Activated CD4-positive, alpha-beta T cell treated with anti-CD3 and anti-CD28 coated beads, Interleukin-2, amount 10 ng/mL, durations not matched to agents 24 days and 14 days (primary cell): ENCODE results near the gene CASQ2. TPM values are rescaled to one million over a fixed set of nuclear protein-coding genes. Genes with fewer than 3 reads are reported as not detected.

Source experiments
- DNase-seq: peaks from one replicate; pipeline ENCODE4 v3.0.0; 2022
- H3K27ac Mint-ChIP-seq: one replicate; pipeline ENCODE4 v1.8.0; 2022; ENCODE audit warnings: mild to moderate bottlenecking, mixed read lengths
- H3K27me3 Mint-ChIP-seq: one replicate; pipeline ENCODE4 v1.8.0; 2022; ENCODE audit warnings: mixed read lengths
- H3K36me3 Mint-ChIP-seq: one replicate; pipeline ENCODE4 v1.8.0; 2022; ENCODE audit warnings: low read depth, mild to moderate bottlenecking, mixed read lengths
- H3K4me1 Mint-ChIP-seq: one replicate; pipeline ENCODE4 v1.8.0; 2021; ENCODE audit warnings: mixed read lengths
- H3K4me3 Mint-ChIP-seq: one replicate; pipeline ENCODE4 v1.8.0; 2022; ENCODE audit warnings: mild to moderate bottlenecking, moderate library complexity, mixed read lengths
- H3K9me3 Mint-ChIP-seq: one replicate; pipeline ENCODE4 v1.8.0; 2021; ENCODE audit warnings: mixed read lengths
- intact Hi-C: fragments of 100-400 bp; cut with micrococcal nuclease; formaldehyde crosslinking; loops from one replicate; pipeline ENCODE4 v1.15.1; 2023
- total RNA-seq: library from RNA; stranded (reverse); gene quantifications from 2 replicates; pipeline ENCODE4 v1.2.3, GENCODE V29; 2022

The CASQ2 gene
- total RNA-seq, 1 donor from 2014 or later: not detected

DNA sequence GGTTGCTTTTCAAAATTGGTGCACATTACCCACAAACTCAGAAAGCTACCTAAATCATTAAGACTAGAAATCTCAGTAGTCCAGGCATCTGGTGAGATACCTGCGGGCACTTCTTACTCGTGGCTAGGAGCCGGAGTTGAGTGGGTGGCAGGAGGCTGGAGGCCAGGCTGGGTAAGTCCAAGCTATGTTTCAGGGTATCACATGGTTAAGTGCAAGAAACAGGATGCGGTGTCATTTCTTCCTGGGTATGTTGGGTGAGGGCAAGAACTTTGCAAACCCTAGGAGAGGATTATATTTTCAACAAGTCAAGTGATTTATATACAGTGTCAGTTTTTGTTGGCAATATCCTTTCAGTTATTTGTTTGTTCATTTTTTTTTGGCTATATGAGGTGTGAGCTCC lies 85.7 kb downstream of the CASQ2 start:
- no peaks in the 10 kb centered on the region for H3K27me3 Mint-ChIP-seq
- no peak overlapping the region for H3K4me3 Mint-ChIP-seq
- H3K27ac Mint-ChIP-seq: no peak overlapping the region

DNA sequence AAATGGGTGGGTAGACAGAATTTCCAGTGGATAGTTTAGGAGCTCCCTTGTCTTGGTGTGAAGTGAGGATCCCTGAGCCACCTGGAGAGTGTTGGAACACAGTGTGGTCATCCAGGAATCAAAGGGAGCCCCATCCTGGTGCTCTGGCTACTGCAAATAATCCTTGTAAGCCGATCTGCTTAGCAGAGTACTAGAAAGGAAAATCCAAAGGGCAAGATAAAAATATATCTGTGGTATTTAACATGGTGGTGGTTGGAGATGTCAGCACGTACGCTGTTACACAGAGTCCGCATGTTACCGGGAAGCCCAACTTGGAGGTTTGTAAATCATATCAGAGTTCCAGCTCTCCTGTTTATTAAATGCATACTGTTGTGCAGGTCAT lies 87.8 kb downstream of the CASQ2 start:
- H3K4me3 Mint-ChIP-seq: no peak overlapping the region
- peaks cover 7% of the 10 kb centered on the region for H3K4me1 Mint-ChIP-seq
- intact Hi-C loops: no loop called here
- H3K27ac Mint-ChIP-seq: no peak overlapping the region
- no peaks in the 10 kb centered on the region for H3K27me3 Mint-ChIP-seq
- H3K36me3 Mint-ChIP-seq: peaks cover 13% of the 10 kb centered on the region
- H3K9me3 Mint-ChIP-seq: no peaks in the 10 kb centered on the region
- DNase-seq: no peak

More for the DNA sequence above, 85.7 kb downstream of the CASQ2 start:
- intact Hi-C loops: no loop called here
- Mint-ChIP-seq H3K36me3 (peaks cover 13% of the 10 kb centered on the region), H3K4me1 (peaks cover 7% of the 10 kb centered on the region), H3K9me3 (no peaks in the 10 kb centered on the region)
- no peak for DNase-seq

DNA sequence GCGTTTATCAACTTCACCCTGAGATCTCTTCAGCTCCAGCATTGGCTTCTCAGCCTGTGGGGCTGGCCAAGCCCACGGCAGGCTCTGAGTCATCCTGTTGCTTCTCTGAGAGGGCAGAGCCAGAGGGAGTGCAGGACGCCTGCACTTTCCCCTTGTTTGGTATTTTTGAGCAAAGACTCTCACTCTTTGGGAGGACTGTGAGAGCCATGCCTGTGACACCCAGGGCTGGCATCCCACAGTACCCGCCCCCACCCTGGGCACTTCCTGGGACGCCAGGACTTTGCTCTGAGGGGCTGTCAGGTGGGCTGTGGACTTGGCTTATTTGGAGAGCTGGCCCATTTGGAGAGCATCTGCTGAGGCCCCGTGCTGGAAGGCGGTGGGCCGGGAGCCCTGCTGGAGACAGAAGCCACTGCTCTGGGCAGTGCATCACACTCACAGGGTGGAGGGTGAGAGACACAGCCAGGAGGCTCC lies 89.3 kb downstream of the CASQ2 start:
- Mint-ChIP-seq H3K4me3 (no peak overlapping the region), H3K36me3 (peaks cover 6% of the 10 kb centered on the region), H3K27ac (no peak overlapping the region), H3K9me3 (no peaks in the 10 kb centered on the region), H3K4me1 (peaks cover 7% of the 10 kb centered on the region), H3K27me3 (no peaks in the 10 kb centered on the region)
- DNase-seq: no peak
- intact Hi-C loops: no loop called here

DNA sequence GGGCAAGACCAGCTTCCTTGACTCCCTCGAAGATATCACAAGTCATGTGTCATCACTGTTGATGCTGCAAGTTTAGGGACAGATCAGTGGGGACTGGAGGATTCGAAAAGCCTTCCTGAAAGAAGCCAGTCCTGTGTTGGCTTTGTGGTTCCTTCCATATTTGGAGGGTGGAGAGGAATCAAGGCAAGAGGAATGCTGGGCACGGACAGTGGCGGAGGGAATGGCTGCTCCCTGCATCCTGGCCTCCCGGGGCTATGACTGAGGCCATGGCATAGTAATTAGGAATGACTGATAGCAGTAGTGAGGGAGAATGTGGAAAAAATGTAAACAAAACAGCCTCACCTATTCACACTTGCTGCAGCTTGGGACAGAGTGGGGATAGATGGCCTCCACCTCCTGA lies 90.4 kb downstream of the CASQ2 start:
- H3K27me3 Mint-ChIP-seq: no peaks in the 10 kb centered on the region
- no peaks in the 10 kb centered on the region for H3K9me3 Mint-ChIP-seq
- DNase-seq: no peak
- peaks cover 7% of the 10 kb centered on the region for H3K4me1 Mint-ChIP-seq
- H3K27ac Mint-ChIP-seq: no peak overlapping the region
- intact Hi-C loops: no loop called here
- H3K36me3 Mint-ChIP-seq: peaks cover 1% of the 10 kb centered on the region
- no peak overlapping the region for H3K4me3 Mint-ChIP-seq

DNA sequence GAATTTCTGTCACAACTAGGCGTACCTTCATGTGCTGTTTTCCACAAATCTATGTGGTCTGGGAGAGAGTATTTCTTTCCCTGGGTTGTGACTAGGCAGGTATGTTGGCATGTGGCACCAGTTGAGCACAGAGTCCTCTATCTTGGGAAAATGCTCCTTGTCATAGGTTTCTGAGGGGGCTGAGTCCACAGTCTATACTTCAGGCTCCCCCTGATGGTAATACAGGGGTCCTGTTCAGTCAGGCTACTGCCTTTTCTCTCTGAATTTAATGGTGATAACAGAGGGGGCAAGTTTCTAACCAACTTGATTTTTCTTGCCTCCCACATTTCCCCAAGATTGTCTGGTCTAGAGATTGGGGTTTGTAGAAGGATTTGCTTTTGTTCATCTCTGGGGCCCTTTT lies 90.9 kb downstream of the CASQ2 start:
- H3K36me3 Mint-ChIP-seq: peaks cover 1% of the 10 kb centered on the region
- H3K4me3 Mint-ChIP-seq: no peak overlapping the region
- DNase-seq: no peak
- intact Hi-C loops: no loop called here
- H3K4me1 Mint-ChIP-seq: peaks cover 2% of the 10 kb centered on the region
- no peaks in the 10 kb centered on the region for H3K9me3 Mint-ChIP-seq
- no peak overlapping the region for H3K27ac Mint-ChIP-seq
- no peaks in the 10 kb centered on the region for H3K27me3 Mint-ChIP-seq

DNA sequence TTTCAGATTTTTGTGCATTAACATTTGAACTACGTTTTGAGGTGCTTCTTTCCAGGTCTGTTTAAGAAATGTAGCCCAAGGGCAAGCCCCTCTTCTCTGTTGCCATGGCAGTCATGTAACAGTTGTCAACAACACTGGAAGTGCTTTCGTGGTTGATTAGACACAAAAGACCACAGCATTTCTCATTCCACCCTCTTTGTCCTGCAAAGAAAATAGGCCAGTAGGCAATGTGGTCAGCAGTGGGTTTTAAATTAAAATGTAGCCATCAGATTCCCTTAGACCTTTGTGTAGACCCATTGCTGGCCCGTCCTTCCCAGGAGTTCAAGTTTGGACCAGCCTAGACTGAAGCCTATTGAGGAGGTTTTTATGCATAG lies 91.3 kb downstream of the CASQ2 start:
- intact Hi-C loops: no loop called here
- no peaks in the 10 kb centered on the region for H3K4me1 Mint-ChIP-seq
- no peak overlapping the region for H3K4me3 Mint-ChIP-seq

DNA sequence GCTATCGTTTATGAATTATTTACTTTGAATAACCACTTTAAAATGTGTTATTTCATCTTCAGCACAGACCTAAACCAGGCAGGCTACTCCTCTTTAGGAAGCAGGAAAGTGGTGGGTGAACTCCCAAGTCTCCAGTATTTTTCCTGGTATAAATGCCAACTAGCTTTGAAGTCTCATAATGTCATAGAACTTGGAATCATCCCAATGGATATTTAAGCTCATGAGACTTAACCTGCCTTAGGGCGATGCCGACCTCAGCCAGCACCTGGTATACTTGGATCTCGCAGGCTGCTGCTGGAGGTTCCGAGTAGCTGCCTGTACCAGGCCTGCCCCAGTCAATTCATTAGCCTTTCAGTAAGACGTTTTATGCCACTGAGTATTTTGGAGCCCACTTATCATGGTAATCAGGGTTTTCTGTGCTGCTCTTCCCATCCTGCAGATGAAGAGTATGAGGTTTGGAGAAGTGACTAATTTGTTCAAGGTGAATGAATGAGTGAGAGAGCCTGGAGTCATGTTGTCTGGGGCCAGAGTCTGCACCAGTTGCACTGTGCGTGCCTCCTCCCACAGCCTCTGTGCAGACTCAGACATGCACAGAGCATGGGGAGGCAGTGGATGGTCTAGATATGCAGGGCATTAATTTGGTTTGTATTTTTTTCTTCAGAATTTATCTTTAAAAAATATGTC lies 91.9 kb downstream of the CASQ2 start:
- Mint-ChIP-seq H3K4me3 (no peak overlapping the region), H3K36me3 (no peaks in the 10 kb centered on the region), H3K9me3 (no peaks in the 10 kb centered on the region), H3K27ac (no peak overlapping the region), H3K4me1 (no peaks in the 10 kb centered on the region), H3K27me3 (no peaks in the 10 kb centered on the region)
- intact Hi-C loops: no loop called here
- no peak for DNase-seq

More for the DNA sequence above, 91.3 kb downstream of the CASQ2 start:
- Mint-ChIP-seq H3K27me3 (no peaks in the 10 kb centered on the region), H3K9me3 (no peaks in the 10 kb centered on the region), H3K36me3 (peaks cover 1% of the 10 kb centered on the region), H3K27ac (no peak overlapping the region)
- no peak for DNase-seq

DNA sequence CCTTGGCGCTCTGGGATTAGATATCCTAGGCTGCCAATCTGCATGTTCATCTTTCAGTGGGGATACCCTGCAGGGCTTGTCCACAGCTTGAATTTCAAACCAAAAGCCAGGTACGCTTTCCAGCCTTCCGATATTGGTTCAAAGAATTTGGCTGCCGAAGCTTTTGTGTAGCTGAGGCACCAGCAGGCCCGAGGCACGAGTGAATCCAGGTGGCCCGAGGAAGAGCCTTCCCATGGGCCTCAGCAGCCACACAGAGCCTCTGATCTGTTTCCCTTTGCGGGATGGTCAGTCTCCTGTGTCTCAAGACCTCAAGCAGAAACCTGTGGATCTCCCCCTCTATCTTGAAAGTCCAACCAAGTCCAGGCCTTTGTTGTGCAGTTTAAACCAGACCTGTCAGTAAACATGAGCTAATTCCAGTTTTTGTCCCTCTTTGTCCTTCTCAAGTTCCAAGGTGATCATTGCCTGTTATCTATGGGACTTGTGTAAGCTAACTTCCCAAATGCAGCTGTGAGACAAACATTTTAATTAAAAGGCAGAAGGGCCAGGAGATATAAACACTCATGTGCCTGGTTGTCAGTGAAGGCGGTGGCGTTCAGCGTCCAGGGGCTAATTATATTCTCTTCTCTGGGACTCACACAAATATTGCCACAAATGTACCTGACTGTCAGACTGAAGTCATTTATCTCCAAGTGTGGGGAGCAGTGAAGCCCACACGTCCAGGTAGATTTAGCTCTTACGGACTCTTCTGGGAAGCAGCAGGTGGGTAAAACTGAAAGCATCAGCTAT lies 96.1 kb downstream of the CASQ2 start:
- Mint-ChIP-seq H3K9me3 (no peaks in the 10 kb centered on the region), H3K4me3 (no peak overlapping the region), H3K4me1 (peaks cover 13% of the 10 kb centered on the region), H3K27ac (no peak overlapping the region), H3K36me3 (peaks cover 12% of the 10 kb centered on the region), H3K27me3 (no peaks in the 10 kb centered on the region)
- intact Hi-C loops: no loop called here
- DNase-seq: no peak

DNA sequence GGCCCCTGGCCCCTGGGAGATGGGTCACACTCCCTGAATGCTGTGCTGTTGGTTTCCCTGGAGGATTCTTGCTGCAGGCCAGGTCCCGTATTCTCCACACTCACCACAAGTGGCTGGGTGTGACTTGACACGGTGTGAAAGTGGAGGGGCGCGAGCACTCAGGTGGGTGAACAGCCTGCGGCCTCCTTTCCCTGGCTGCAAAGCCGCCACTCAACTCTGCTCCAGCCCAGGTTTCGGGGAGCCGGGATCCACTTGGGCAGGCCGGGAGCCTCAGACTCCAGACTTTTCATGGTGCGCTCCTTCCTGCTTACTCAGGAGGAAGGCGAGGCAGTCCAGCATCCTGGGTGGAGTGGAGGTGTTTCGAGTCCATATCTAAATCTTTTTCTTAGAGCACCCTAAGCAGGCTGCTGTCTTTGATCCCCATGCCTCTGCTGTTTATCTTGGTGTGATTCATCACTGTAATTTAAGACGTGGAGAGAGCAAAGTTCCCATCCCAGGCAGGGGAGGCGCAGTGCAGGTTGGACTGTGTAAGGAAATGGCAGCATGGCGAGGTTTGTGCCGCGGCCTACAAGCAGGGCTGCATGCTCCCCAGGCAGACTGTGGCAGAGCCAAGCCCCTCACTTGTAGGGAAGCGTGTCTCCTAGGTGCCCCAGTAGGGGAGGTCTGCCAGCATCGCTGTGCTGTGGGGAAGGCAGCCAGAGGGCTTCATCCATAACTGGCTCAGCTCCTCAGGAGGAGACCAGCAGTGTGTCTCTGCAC lies 97.2 kb downstream of the CASQ2 start:
- no peaks in the 10 kb centered on the region for H3K27me3 Mint-ChIP-seq
- peaks cover 15% of the 10 kb centered on the region for H3K36me3 Mint-ChIP-seq
- no peak overlapping the region for H3K4me3 Mint-ChIP-seq
- DNase-seq: no peak
- intact Hi-C loops: no loop called here
- no peaks in the 10 kb centered on the region for H3K9me3 Mint-ChIP-seq
- H3K4me1 Mint-ChIP-seq: peaks cover 13% of the 10 kb centered on the region
- no peak overlapping the region for H3K27ac Mint-ChIP-seq

DNA sequence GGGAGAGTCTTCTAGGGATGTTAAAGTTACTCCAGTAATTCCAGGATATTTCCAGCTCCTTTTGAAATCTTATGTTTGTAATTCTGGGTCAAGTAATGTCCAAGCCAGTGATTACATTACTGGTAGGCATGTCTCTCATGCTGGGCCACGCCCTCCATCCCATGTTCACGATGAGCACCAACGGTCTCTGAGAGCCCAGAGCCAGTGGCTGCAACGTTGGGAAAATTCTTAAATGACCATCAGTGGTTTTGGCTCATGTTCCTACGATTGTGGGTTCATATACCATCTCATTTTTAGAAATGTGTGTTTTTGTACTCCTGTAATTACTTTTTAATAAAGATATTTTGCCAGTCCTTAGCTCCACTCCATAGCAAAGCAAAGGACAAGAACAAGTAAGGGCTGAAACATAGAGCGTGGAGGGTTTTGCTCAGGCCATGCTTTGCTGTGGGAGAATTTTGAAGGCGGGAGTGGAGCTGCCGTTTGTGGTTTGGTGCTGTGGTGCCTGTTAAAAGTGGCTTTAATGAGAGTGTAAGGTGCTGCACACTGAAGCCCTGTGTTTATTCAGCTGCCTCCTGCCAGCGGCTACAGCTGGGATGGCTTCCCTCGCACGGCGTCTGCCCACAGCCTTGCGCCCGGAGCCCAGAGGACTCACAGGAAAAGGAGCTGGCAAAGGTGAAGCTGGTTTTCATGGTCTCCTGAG lies 97.9 kb downstream of the CASQ2 start:
- no peak for DNase-seq
- no peaks in the 10 kb centered on the region for H3K9me3 Mint-ChIP-seq
- H3K4me1 Mint-ChIP-seq: peaks cover 13% of the 10 kb centered on the region
- H3K36me3 Mint-ChIP-seq: peaks cover 22% of the 10 kb centered on the region
- H3K27ac Mint-ChIP-seq: no peak overlapping the region
- H3K4me3 Mint-ChIP-seq: no peak overlapping the region
- H3K27me3 Mint-ChIP-seq: no peaks in the 10 kb centered on the region
- intact Hi-C loops: no loop called here

DNA sequence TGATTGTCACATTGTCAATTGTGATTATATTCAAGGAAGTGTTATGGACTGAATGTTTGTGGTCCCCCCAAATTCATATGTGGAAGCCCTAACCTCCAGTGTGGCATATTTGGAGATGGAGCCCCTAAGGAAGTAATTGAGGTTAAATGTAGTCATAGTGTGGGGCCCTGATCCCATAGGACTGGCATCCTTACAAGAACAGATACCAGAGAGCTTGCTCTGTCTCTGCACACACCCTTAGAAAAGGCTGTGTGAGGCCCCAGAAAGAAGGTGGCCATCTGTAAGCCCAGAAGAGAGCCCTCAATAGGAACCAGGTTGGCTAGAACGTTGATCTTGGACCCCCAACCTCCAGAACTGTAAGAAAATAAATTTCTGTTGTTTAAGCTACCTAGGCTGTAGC lies 98.6 kb downstream of the CASQ2 start:
- H3K4me1 Mint-ChIP-seq: peaks cover 13% of the 10 kb centered on the region
- H3K27me3 Mint-ChIP-seq: no peaks in the 10 kb centered on the region
- no peak overlapping the region for H3K27ac Mint-ChIP-seq
- peaks cover 22% of the 10 kb centered on the region for H3K36me3 Mint-ChIP-seq
- H3K4me3 Mint-ChIP-seq: no peak overlapping the region
- DNase-seq: no peak
- H3K9me3 Mint-ChIP-seq: no peaks in the 10 kb centered on the region
- intact Hi-C loops: no loop called here

DNA sequence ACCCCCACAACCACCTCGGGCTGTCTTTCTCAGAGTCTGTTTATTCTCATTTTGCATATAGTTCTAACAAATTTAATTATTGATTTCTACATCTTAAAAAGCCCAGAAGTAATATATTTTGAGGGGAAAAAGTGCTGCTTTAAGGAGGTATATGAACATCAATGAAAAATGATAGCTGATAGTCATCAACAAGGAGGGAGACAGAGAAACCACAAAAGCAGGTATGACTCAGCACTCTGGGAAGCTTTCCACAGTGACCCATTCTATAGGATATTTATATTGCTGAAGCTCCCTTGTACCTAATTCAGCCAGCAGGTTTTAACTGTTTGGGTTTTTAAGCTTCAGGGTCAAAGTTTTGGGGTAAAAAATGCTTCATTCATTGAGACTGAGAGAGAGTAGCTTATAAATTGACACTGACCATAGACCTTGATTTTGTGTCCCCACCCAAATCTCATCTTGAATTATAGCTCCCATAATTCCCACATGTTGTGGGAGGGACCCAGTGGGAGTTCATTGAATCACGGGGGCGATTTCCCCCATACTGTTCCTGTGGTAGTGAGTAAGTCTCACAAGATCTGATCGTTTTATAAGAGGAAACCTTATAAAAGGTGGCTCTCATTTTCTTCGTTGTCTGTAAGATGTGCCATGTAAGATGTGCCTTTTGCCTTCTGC lies 99.4 kb downstream of the CASQ2 start:
- no peak for DNase-seq
- H3K9me3 Mint-ChIP-seq: no peaks in the 10 kb centered on the region
- H3K4me3 Mint-ChIP-seq: no peak overlapping the region
- no peaks in the 10 kb centered on the region for H3K27me3 Mint-ChIP-seq
- H3K4me1 Mint-ChIP-seq: peaks cover 13% of the 10 kb centered on the region
- intact Hi-C loops: no loop called here
- H3K27ac Mint-ChIP-seq: no peak overlapping the region
- peaks cover 27% of the 10 kb centered on the region for H3K36me3 Mint-ChIP-seq

DNA sequence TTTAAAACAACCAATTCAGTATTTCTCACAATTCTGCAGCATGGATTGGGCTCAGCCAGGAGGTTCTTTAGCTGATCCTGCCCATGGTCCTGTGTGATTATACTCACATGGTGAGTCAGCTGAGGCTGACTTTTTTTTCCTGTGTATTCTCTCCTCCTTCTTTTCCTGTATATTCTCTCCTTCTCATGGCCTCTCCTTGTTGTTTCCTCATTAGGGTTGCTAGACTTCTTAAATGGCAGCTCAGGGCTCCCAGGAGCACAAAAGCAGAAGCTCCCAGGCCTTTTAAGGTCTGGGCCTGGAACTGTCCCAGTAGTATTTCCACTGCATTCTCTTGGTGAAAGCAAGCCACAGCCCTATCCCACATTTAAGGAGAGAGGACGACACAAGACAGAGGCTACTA lies 99.9 kb downstream of the CASQ2 start:
- DNase-seq: no peak
- Mint-ChIP-seq H3K36me3 (peaks cover 31% of the 10 kb centered on the region), H3K4me3 (no peak overlapping the region), H3K27me3 (no peaks in the 10 kb centered on the region), H3K9me3 (no peaks in the 10 kb centered on the region), H3K27ac (no peak overlapping the region), H3K4me1 (peaks cover 13% of the 10 kb centered on the region)
- intact Hi-C loops: no loop called here
